ENCODE measurements around the gene KRABD2.
"Not testable (repeated sequence)": the region's sequence is repeated elsewhere in the genome, so short reads cannot be mapped to it uniquely, and the experiment has no call there.

Gene KRABD2

DNA sequence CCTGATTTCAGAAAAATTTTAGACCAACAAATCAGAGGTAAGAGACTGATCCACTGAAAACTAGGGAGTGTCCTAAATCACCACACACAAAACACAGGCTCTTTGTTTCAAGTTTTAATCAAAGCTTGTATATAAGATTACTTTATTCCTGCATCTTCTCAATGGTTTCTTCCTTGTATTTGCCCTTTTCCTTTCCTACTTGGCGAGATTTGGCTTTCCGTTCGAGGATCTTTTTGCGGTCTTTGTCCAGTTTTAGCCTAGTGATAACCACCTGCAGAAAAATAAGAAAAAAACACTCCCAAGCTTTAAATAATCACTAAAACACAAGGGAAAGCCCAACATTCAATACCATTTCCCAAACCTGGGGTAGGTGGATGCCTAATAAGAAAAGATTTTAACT is 918 bp upstream of the KRABD2 start:
- H3K4me1 ChIP-seq (ENCODE audit: insufficient read depth): peaks cover 19% of the 10 kb centered on the region
- no peak overlapping the region for H3K4me3 ChIP-seq
- 80 to 87% (median 84%) methylated on average over 4 of the region's 4 CpGs for WGBS, 3 donors
- no peaks in the 10 kb centered on the region for H3K36me3 ChIP-seq
- H3K27me3 ChIP-seq: no peaks in the 10 kb centered on the region
- no peak for DNase-seq
- no peaks in the 10 kb centered on the region for H3K9me3 ChIP-seq
- no peak overlapping the region for H3K27ac ChIP-seq
- TF ChIP-seq POLR2A (IDR thresholded peaks at IDR 0.05) (no peak), EP300 (IDR thresholded peaks at IDR 0.05) (no peak), CTCF (IDR thresholded peaks at IDR 0.05) (no peak)
- intact Hi-C loops (cut with DNase I): no loop called here

GRCh38 chr17:8375738-8376259 is 705 bp downstream of the KRABD2 start:
- no peak for DNase-seq
- Histone ChIP-seq H3K4me3 (peak overlapping the region; percentile 63), H3K27ac (peak overlapping the region; percentile 27 to 64), H3K36me3 (no peaks in the 10 kb centered on the region), H3K9me3 (no peaks in the 10 kb centered on the region), H3K4me1 (ENCODE audit: insufficient read depth) (peaks cover 9% of the 10 kb centered on the region), H3K27me3 (no peaks in the 10 kb centered on the region)
- WGBS, 3 donors: 6 to 9% (median 7%) methylated on average over 18 of the region's 18 CpGs
- intact Hi-C loops (cut with DNase I): no loop called here
- TF ChIP-seq EP300 (IDR thresholded peaks at IDR 0.05) (no peak), CTCF (IDR thresholded peaks at IDR 0.05) (no peak), POLR2A (IDR thresholded peaks at IDR 0.05) (no peak)

DNA sequence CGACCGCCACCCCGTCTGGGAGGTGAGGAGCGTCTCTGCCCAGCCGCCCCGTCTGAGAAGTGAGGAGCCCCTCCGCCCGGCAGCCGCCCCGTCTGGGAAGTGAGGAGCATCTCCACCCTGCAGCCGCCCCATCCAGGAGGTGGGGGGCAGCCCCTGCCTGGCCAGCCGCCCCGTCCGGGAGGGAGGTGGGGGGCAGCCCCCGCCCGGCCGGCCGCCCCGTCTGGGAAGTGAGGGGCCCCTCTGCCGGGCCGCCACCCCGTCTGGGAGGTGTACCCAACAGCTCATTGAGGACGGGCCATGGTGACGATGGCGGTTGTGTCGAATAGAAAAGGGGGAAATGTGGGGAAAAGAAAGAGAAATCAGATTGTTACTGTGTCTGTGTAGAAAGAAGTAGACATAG is 2.6 kb downstream of the KRABD2 start:
- H3K4me3 ChIP-seq; intact Hi-C loops (cut with DNase I); DNase-seq; H3K27me3 ChIP-seq; H3K4me1 ChIP-seq (ENCODE audit: insufficient read depth); H3K36me3 ChIP-seq; H3K27ac ChIP-seq; H3K9me3 ChIP-seq: not testable (repeated sequence)
- WGBS, 3 donors: 92 to 96% (median 95%) methylated on average over 16 to 26 of the region's 26 CpGs

- DNase-seq: no peak
- H3K4me3 ChIP-seq: no peak overlapping the region
- no peak for TF ChIP-seq EP300 (IDR thresholded peaks at IDR 0.05)
- TF ChIP-seq POLR2A (IDR thresholded peaks at IDR 0.05): no peak
- no peak for TF ChIP-seq CTCF (IDR thresholded peaks at IDR 0.05)
- H3K27me3 ChIP-seq: no peaks in the 10 kb centered on the region
- 89 to 93% (median 91%) methylated on average over 7 of the region's 7 CpGs for WGBS, 3 donors
- no peaks in the 10 kb centered on the region for H3K36me3 ChIP-seq
- no peak overlapping the region for H3K27ac ChIP-seq
- peaks cover 8% of the 10 kb centered on the region for H3K4me1 ChIP-seq (ENCODE audit: insufficient read depth)
- intact Hi-C loops (cut with DNase I): no loop called here
- no peaks in the 10 kb centered on the region for H3K9me3 ChIP-seq
These were observed 4.1 kb downstream of the KRABD2 start for GRCh38 chr17:8372422-8372821.

DNA sequence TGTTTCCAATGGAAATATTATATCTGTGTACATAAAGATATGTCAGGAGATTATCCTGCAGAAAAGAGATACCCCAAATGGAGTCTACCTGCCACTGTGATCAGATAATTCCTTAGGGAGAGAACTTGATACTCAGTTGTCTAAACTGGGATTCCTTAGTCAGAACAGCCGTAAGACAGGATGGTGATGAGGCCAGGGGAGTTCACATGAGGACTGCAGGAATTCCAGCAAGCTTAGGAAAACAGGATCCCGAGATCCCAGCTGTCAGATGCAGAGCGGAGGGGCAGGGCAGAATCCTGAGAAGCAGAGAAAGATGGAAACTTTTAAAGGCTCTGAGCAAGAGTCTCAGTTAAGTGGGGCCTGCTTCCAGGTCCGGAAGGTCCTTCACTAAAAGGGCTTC is 4.7 kb downstream of the KRABD2 start:
- WGBS, 3 donors: 59 to 65% (median 64%) methylated on average over 4 of the region's 4 CpGs
- Histone ChIP-seq H3K27me3 (no peaks in the 10 kb centered on the region), H3K4me3 (no peak overlapping the region), H3K36me3 (no peaks in the 10 kb centered on the region), H3K9me3 (no peaks in the 10 kb centered on the region), H3K4me1 (ENCODE audit: insufficient read depth) (peaks cover 8% of the 10 kb centered on the region), H3K27ac (no peak overlapping the region)
- no peak for DNase-seq
- intact Hi-C loops (cut with DNase I): no loop called here
- no peak for TF ChIP-seq POLR2A (IDR thresholded peaks at IDR 0.05)
- no peak for TF ChIP-seq CTCF (IDR thresholded peaks at IDR 0.05)
- TF ChIP-seq EP300 (IDR thresholded peaks at IDR 0.05): no peak

All from ovary (tissue), 7 donors.